Endothelial cell of umbilical vein (primary cell): ENCODE measurements around the gene OLIG1. TPM values are rescaled to one million over a fixed set of nuclear protein-coding genes. Genes with fewer than 3 reads are reported as not detected.

Experiments
- BruUV-seq: library from RNA; stranded (reverse); fragments of 400-500 nt; replicated peaks from 2 replicates; lab custom pipeline; 2021; lab: Mats Ljungman, UMichigan
- CTCF ChIA-PET: fragments of 300-600, 350-600 bp; sonication (Branson Sonifier 250); formaldehyde crosslinking; loops from one replicate; lab custom pipeline; 2021; ENCODE audit warnings: antibody characterized with exemption, inconsistent platforms; lab: Charles Lee
- POLR2A ChIA-PET: fragments of 300-600, 350-600 bp; sonication (Branson Sonifier 250); formaldehyde crosslinking; loops from one replicate; lab custom pipeline; 2021; ENCODE audit warnings: antibody characterized with exemption, inconsistent platforms; lab: Charles Lee
- DNase-seq: peaks from one replicate; pipeline ENCODE4 v3.0.0-alpha.2; 2011; ENCODE audit warnings: low read depth, low spot score
- FAIRE-seq: peaks from 2 replicates; lab custom pipeline; 2011; peaks lifted over from hg19 to GRCh38; lab: Jason Lieb, UNC
- H2AFZ ChIP-seq: 2 replicates; pipeline ENCODE4 v1.6.0; 2012; ENCODE audit warnings: low read depth, low read length, control low read depth, inconsistent platforms
- H3K27ac ChIP-seq: 2 replicates; pipeline ENCODE4 v1.5.1; 2011; ENCODE audit warnings: low read depth, mild to moderate bottlenecking, control low read depth, low read length, moderate library complexity; ENCODE audit not compliant: insufficient read depth
- H3K27me3 ChIP-seq, 2 experiments: 2 replicates each; pipeline versions ENCODE4 v1.6.0 to v1.6.1; 2011; ENCODE audit warnings: low read length in 2 of 2, mixed read lengths in 1 of 2; ENCODE audit not compliant: control insufficient read depth in 2 of 2, insufficient read depth in 2 of 2
- H3K36me3 ChIP-seq, 2 experiments: 2 replicates in 1 of 2; 3 replicates in 1 of 2; pipeline ENCODE4 v1.5.1; 2011; ENCODE audit warnings: low read length in 2 of 2, mild to moderate bottlenecking in 1 of 2, moderate library complexity in 1 of 2; ENCODE audit not compliant: control insufficient read depth in 2 of 2, insufficient read depth in 2 of 2; ENCODE audit errors: extremely low read depth in 1 of 2
- H3K4me1 ChIP-seq: 3 replicates; pipeline ENCODE4 v1.5.1; 2011; ENCODE audit warnings: mild to moderate bottlenecking, low read length; ENCODE audit not compliant: control insufficient read depth, insufficient read depth; ENCODE audit errors: extremely low read depth
- H3K4me2 ChIP-seq: 2 replicates; pipeline ENCODE4 v1.6.1; 2011; ENCODE audit warnings: low read length, control low read depth, mixed read lengths; ENCODE audit not compliant: insufficient read depth
- H3K4me3 ChIP-seq, 3 experiments: fragments of 200-600 bp in 1 of 3; sonication (generic), shearing (Covaris generic) in 1 of 3; replicated peaks in 1 of 3; 2 replicates each; pipeline ENCODE4 v1.5.1; 2011 to 2016; ENCODE audit warnings: control low read depth in 3 of 3, low read length in 3 of 3, mild to moderate bottlenecking in 2 of 3, inconsistent platforms in 1 of 3, low read depth in 1 of 3, moderate library complexity in 1 of 3; ENCODE audit not compliant: insufficient read depth in 1 of 3
- H3K79me2 ChIP-seq: 2 replicates; pipeline ENCODE4 v1.6.0; 2012; ENCODE audit warnings: low read length, inconsistent platforms; ENCODE audit not compliant: control insufficient read depth, insufficient read depth
- H3K9ac ChIP-seq: replicated peaks from 2 replicates; pipeline ENCODE3; 2011; ENCODE audit warnings: low read length, control low read depth; ENCODE audit not compliant: insufficient read depth; ENCODE audit errors: extremely low read depth
- H3K9me1 ChIP-seq: replicated peaks from 3 replicates; pipeline ENCODE4 v1.6.0; 2011; ENCODE audit warnings: mild to moderate bottlenecking, low read length; ENCODE audit not compliant: control insufficient read depth, insufficient read depth; ENCODE audit errors: extremely low read depth
- H3K9me3 ChIP-seq: replicated peaks from 2 replicates; pipeline ENCODE4 v1.5.1; 2012; ENCODE audit warnings: low read length, inconsistent platforms; ENCODE audit not compliant: control insufficient read depth, insufficient read depth
- H4K20me1 ChIP-seq: replicated peaks from 2 replicates; pipeline ENCODE3; 2011; ENCODE audit warnings: mild to moderate bottlenecking, low read length; ENCODE audit not compliant: control insufficient read depth, insufficient read depth; ENCODE audit errors: extremely low read depth
- FOS ChIP-seq: IDR thresholded peaks from 2 replicates; pipeline ENCODE4 v1.6.1; 2011; ENCODE audit warnings: mild to moderate bottlenecking, low read length, moderate library complexity, borderline replicate concordance; ENCODE audit not compliant: insufficient read depth
- GATA2 ChIP-seq: IDR thresholded peaks from 2 replicates; pipeline ENCODE4 v1.7.0; 2011; ENCODE audit warnings: low read depth, mild to moderate bottlenecking, moderate library complexity, mixed read lengths, low read length; ENCODE audit not compliant: insufficient read length, insufficient read depth
- dilution Hi-C: fragments of 300-500 bp; cut with MboI; formaldehyde crosslinking; loops from one replicate; pipeline ENCODE4 v1.15.0; 2019; ENCODE audit warnings: low sequenced_read_pairs; ENCODE audit not compliant: extremely low pct_ligation_motif_present
- intact Hi-C: fragments of 100-400 bp; cut with micrococcal nuclease; formaldehyde crosslinking; loops from one replicate; pipeline ENCODE4 v1.10.0; 2022
- polyA plus RNA-seq, 4 experiments: library from polyadenylated mRNA; depleted of rRNA in 3 of 4; stranded (reverse) in 3 of 4; unstranded in 1 of 4; fragments of >200 nt; gene quantifications; 2 replicates each; pipeline versions ENCODE4 v1.2.1 to v1.2.3, GENCODE V29; 2011 to 2012; ENCODE audit warnings: missing spikeins in 1 of 4
- total RNA-seq: library from RNA; stranded (reverse); gene quantifications from 2 replicates; pipeline ENCODE4 v1.2.3, GENCODE V29; 2021
- TF ChIP-seq, protein P1 (sequence below), 2 donors: IDR thresholded peaks; 1 replicate in 1 of 2; 2 replicates in 1 of 2; pipeline ENCODE4 v1.5.1; 2011; ENCODE audit warnings: low read length in 2 of 2, mild to moderate bottlenecking in 2 of 2, moderate library complexity in 2 of 2, control low read depth in 1 of 2, inconsistent platforms in 1 of 2, low read depth in 1 of 2; ENCODE audit not compliant: insufficient read depth in 1 of 2; ENCODE audit errors: extremely low read depth in 1 of 2
- TF ChIP-seq, protein P2 (sequence below): IDR thresholded peaks from 2 replicates; pipeline ENCODE4 v1.6.1; 2011; ENCODE audit not compliant: insufficient read depth, insufficient read length

OLIG1 gene
- total and polyA plus RNA-seq, 2 donors (not counting 3 experiments of a cell fraction or from before 2014, with no cell fraction given), result not detected

DNA sequence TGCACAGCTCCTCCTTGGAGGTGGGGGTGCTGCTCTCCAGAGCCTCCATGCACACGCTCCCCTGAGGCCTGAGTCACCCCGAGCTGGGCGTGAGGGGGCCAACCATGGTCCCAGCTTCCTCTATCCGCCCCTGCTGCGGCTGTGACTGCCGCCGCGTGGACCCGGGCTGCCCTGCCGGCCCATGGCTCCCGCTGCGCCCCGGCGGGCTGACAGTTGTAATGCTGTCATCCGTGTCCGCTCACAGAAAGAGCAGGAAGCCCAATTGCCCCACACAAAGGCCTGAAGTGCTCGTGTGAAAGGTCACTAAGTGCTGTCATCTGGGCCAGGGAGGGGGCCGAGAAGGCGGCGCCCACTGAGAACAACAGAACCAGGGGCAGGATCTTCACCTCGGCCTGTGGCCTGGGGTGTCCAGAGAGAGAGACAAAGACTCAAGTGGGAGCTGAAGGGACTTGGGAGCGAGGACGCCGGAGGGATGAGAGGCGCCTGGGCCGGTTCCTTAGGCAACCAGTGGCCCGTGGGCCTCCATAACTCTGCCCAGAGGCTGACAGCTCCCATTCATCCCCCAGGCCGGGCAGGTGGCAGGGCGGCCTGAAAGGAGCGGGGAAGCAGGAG is 31.5 kb downstream of the OLIG1 start:
- intact Hi-C loops, result no loop called here
- Histone ChIP-seq H3K9me1 (no peaks in the 10 kb centered on the region), H3K27me3 (peaks cover 14 to 19% of the 10 kb centered on the region in 2 experiments), H3K4me1 (no peaks in the 10 kb centered on the region), H3K9me3 (no peaks in the 10 kb centered on the region), H3K79me2 (no peaks in the 10 kb centered on the region), H3K4me2 (no peak overlapping the region), H3K27ac (no peak overlapping the region), H3K9ac (no peak overlapping the region), H3K4me3 (no peak overlapping the region), H3K36me3 (no peaks in the 10 kb centered on the region), H4K20me1 (no peaks in the 10 kb centered on the region), H2AFZ (no peak overlapping the region)
- TF ChIP-seq FOS, result no peak
- TF ChIP-seq, protein P1, sequence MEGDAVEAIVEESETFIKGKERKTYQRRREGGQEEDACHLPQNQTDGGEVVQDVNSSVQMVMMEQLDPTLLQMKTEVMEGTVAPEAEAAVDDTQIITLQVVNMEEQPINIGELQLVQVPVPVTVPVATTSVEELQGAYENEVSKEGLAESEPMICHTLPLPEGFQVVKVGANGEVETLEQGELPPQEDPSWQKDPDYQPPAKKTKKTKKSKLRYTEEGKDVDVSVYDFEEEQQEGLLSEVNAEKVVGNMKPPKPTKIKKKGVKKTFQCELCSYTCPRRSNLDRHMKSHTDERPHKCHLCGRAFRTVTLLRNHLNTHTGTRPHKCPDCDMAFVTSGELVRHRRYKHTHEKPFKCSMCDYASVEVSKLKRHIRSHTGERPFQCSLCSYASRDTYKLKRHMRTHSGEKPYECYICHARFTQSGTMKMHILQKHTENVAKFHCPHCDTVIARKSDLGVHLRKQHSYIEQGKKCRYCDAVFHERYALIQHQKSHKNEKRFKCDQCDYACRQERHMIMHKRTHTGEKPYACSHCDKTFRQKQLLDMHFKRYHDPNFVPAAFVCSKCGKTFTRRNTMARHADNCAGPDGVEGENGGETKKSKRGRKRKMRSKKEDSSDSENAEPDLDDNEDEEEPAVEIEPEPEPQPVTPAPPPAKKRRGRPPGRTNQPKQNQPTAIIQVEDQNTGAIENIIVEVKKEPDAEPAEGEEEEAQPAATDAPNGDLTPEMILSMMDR (IDR thresholded peaks at IDR 0.05; ENCODE audit: extremely low read depth in 1 of 2, insufficient read depth in 1 of 2, low read depth in 1 of 2, low read length in 2 of 2), result no peak
- TF ChIP-seq, protein P2, sequence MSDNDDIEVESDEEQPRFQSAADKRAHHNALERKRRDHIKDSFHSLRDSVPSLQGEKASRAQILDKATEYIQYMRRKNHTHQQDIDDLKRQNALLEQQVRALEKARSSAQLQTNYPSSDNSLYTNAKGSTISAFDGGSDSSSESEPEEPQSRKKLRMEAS, result no peak
- TF ChIP-seq GATA2, result no peak
- dilution Hi-C loops, result no loop called here
- ChIA-PET POLR2A (no interaction called here), CTCF (interaction anchor here (0.6 to 1.1 kb wide), 2 partner anchors 54 to 107 kb away, joined by 3 read pairs; no protein-coding TSS in a partner anchor)
- DNase-seq (no peak), FAIRE-seq (no peak)
- BruUV-seq, result no TSS peak
